ENCODE results near the gene MAP3K10. TPM values are rescaled to one million over a fixed set of nuclear protein-coding genes. Genes with fewer than 3 reads are reported as not detected.

MAP3K10 gene
- total and polyA plus RNA-seq, 2 of the 13 experiments (the other 11 are each of a cell fraction or from before 2014, with no cell fraction given), result 3.4 to 5.0 TPM

DNA sequence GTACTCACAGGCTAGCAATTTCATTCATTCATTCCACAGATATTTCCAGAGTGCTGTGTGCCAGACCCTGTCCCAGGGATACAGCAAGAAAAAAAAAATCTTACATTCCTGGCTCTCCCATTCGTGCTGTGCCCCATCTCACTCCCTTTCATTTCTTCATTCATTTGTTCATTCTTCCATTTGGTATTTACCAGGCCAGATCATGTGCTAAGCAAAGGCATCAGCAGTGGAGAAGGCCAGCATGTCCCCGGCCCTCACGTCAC is 2.3 kb downstream of the MAP3K10 start:
- no TSS peak for BruUV-seq (replicated peaks)
- Histone ChIP-seq H3K36me3 (replicated peaks in 1 of 2; ENCODE audit: control insufficient read depth in 1 of 2, insufficient read depth in 2 of 2, low read length in 2 of 2) (no peaks in the 10 kb centered on the region), H3K4me3 (replicated peaks in 1 of 3; ENCODE audit: insufficient read depth in 1 of 3, low read depth in 2 of 3, low read length in 3 of 3) (no peak overlapping the region), H3K9ac (ENCODE audit: insufficient read depth, low read depth, low read length) (no peak overlapping the region), H4K20me1 (ENCODE audit: insufficient read depth, low read length) (no peaks in the 10 kb centered on the region), H3K4me2 (ENCODE audit: low read depth, low read length) (no peak overlapping the region), H3K27ac (ENCODE audit: extremely low read length, insufficient read depth, low read length) (no peak overlapping the region), H3K27me3 (ENCODE audit: control insufficient read depth in 1 of 2, insufficient read depth in 2 of 2, low read length in 2 of 2) (no peaks in the 10 kb centered on the region; a peak in 1 of 5 replicates), H3K9me3 (ENCODE audit: low read length) (no peaks in the 10 kb centered on the region), H3K4me1 (ENCODE audit: insufficient read depth, low read length) (peaks cover 19% of the 10 kb centered on the region), H2AFZ (ENCODE audit: low read length) (no peak overlapping the region), H3K79me2 (ENCODE audit: insufficient read depth, low read length) (no peaks in the 10 kb centered on the region)
- DNase-seq (ENCODE audit: low spot score) (no peak), FAIRE-seq (no peak), ATAC-seq (no peak)
- TF ChIP-seq MXD4 (CRISPR knock-in tag; IDR thresholded peaks at IDR 0.05), result no peak
- no peak for TF ChIP-seq ZNF224 (CRISPR knock-in tag; IDR thresholded peaks at IDR 0.05)
- no peak for TF ChIP-seq JARID2 (CRISPR knock-in tag; IDR thresholded peaks at IDR 0.05; ENCODE audit: insufficient replicate concordance)
- TF ChIP-seq ZNF562 (CRISPR knock-in tag; IDR thresholded peaks at IDR 0.05; ENCODE audit: borderline replicate concordance), result no peak
- TF ChIP-seq ZBTB21 (CRISPR knock-in tag; IDR thresholded peaks at IDR 0.05), result no peak
- no peak for TF ChIP-seq ZNF20 (CRISPR knock-in tag; IDR thresholded peaks at IDR 0.05)
- TF ChIP-seq ZNF75D (CRISPR knock-in tag; IDR thresholded peaks at IDR 0.05; ENCODE audit: borderline replicate concordance), result no peak
- TF ChIP-seq ZNF292 (CRISPR knock-in tag; IDR thresholded peaks at IDR 0.05; ENCODE audit: borderline replicate concordance, low read depth), result no peak
- no peak for TF ChIP-seq SP4 (CRISPR knock-in tag; IDR thresholded peaks at IDR 0.05)
- no peak for TF ChIP-seq RARG (CRISPR knock-in tag; IDR thresholded peaks at IDR 0.05; ENCODE audit: low read depth)
- no peak for TF ChIP-seq ZNF619 (CRISPR knock-in tag; IDR thresholded peaks at IDR 0.05)
- no peak for TF ChIP-seq EEA1 (CRISPR knock-in tag; IDR thresholded peaks at IDR 0.05; ENCODE audit: borderline replicate concordance)
- no peak for TF ChIP-seq MAFG (CRISPR knock-in tag; IDR thresholded peaks at IDR 0.05)
- TF ChIP-seq FOXO1 (CRISPR knock-in tag; IDR thresholded peaks at IDR 0.05), result no peak
- TF ChIP-seq FOXA3 (CRISPR knock-in tag; IDR thresholded peaks at IDR 0.05), result no peak
- TF ChIP-seq ZNF251 (CRISPR knock-in tag; IDR thresholded peaks at IDR 0.05), result no peak
- no peak for TF ChIP-seq SNAPC2 (CRISPR knock-in tag; IDR thresholded peaks at IDR 0.05)
- TF ChIP-seq, protein P1, sequence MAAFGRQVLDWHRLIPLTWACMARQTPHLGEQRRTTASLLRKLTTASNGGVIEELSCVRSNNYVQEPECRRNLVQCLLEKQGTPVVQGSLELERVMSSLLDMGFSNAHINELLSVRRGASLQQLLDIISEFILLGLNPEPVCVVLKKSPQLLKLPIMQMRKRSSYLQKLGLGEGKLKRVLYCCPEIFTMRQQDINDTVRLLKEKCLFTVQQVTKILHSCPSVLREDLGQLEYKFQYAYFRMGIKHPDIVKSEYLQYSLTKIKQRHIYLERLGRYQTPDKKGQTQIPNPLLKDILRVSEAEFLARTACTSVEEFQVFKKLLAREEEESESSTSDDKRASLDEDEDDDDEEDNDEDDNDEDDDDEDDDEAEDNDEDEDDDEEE (CRISPR knock-in tag; IDR thresholded peaks at IDR 0.05), result no peak
- no peak for TF ChIP-seq PCBP1 (IDR thresholded peaks at IDR 0.05; ENCODE audit: borderline replicate concordance, low read depth, low read length)
- 94% methylated on average over 3 of the region's 3 CpGs for WGBS (ENCODE audit: low lambda C conversion rate)
- ChIA-PET CTCF (ENCODE audit: low intra/inter-chr PET ratio, low total read pairs) (no interaction called here), POLR2A (no interaction called here)
- intact Hi-C loops (cut with micrococcal nuclease; ENCODE audit: unreplicated experiment) (no loop called here), in situ Hi-C loops (cut with HindIII; ENCODE audit: extremely low pct_ligation_motif_present, low pct_unique_long_range_greater_than_20kb) (no loop called here)

Measured in HepG2 (cell line).